HepG2 (cell line): Measurements from ENCODE around the gene AFAP1. TPM values are rescaled to one million over a fixed set of nuclear protein-coding genes. Genes with fewer than 3 reads are reported as not detected.

ENCODE experiments used
- DMAP1 ChIP-seq: IDR thresholded peaks from 2 replicates; pipeline ENCODE4 v1.6.1; 2016
- HMG20A ChIP-seq: IDR thresholded peaks from 2 replicates; pipeline ENCODE4 v1.6.1; 2016; ENCODE audit warnings: borderline replicate concordance
- HOXD1 ChIP-seq: sonication (generic); formaldehyde crosslinking; IDR thresholded peaks from 2 replicates; pipeline ENCODE4 v1.5.0; 2020; ENCODE audit warnings: missing genetic modification reagents
- IKZF4 ChIP-seq: sonication (generic); formaldehyde crosslinking; IDR thresholded peaks from 2 replicates; pipeline ENCODE4 v1.5.1; 2020; ENCODE audit warnings: borderline replicate concordance, mild to moderate bottlenecking, low read depth, missing genetic modification reagents; ENCODE audit errors: not compliant biosample characterization
- JUN ChIP-seq: sonication (generic); formaldehyde crosslinking; IDR thresholded peaks from 2 replicates; pipeline ENCODE4 v1.4.0; 2020; ENCODE audit warnings: mild to moderate bottlenecking, missing genetic modification reagents
- KDM1A ChIP-seq: IDR thresholded peaks from 2 replicates; pipeline ENCODE4 v1.6.1; 2016; ENCODE audit warnings: missing compliant biosample characterization
- KMT2A ChIP-seq: sonication (generic); formaldehyde crosslinking; IDR thresholded peaks from 2 replicates; pipeline ENCODE4 v1.4.0; 2020; ENCODE audit warnings: missing genetic modification reagents
- MAFK ChIP-seq, 2 experiments: IDR thresholded peaks in 1 of 2; conservative IDR thresholded peaks in 1 of 2; 2 replicates each; pipeline ENCODE4 v1.6.1; 2011; ENCODE audit warnings: improper control_type of control experiment in 2 of 2, low read length in 2 of 2
- MEIS1 ChIP-seq: sonication (generic); formaldehyde crosslinking; IDR thresholded peaks from 2 replicates; pipeline ENCODE4 v1.9.0; 2021; ENCODE audit warnings: mild to moderate bottlenecking, missing genetic modification reagents, moderate library complexity, borderline replicate concordance
- NAIF1 ChIP-seq: sonication (generic); formaldehyde crosslinking; IDR thresholded peaks from 2 replicates; pipeline ENCODE4 v1.5.0; 2020; ENCODE audit warnings: mild to moderate bottlenecking, missing genetic modification reagents, borderline replicate concordance
- NFYB ChIP-seq: sonication (generic); formaldehyde crosslinking; IDR thresholded peaks from 2 replicates; pipeline ENCODE4 v1.4.0; 2020; ENCODE audit warnings: missing genetic modification reagents
- PAWR ChIP-seq: sonication (generic); formaldehyde crosslinking; IDR thresholded peaks from 2 replicates; pipeline ENCODE4 v1.4.0; 2020; ENCODE audit warnings: missing genetic modification reagents, mild to moderate bottlenecking, borderline replicate concordance
- SMAD3 ChIP-seq: sonication (generic); formaldehyde crosslinking; IDR thresholded peaks from 2 replicates; pipeline ENCODE4 v1.4.0; 2020; ENCODE audit warnings: missing genetic modification reagents
- SMAD9 ChIP-seq: sonication (generic); formaldehyde crosslinking; IDR thresholded peaks from 2 replicates; pipeline ENCODE4 v1.5.1; 2020; ENCODE audit warnings: mild to moderate bottlenecking, missing genetic modification reagents
- SPEN ChIP-seq: sonication (generic); formaldehyde crosslinking; IDR thresholded peaks from 2 replicates; pipeline ENCODE4 v1.5.1; 2020; ENCODE audit warnings: low read depth, mild to moderate bottlenecking, missing genetic modification reagents
- TEAD3 ChIP-seq: optimal IDR thresholded peaks from 2 replicates; pipeline ENCODE3; 2016; ENCODE audit warnings: borderline replicate concordance
- ZNF253 ChIP-seq: sonication (generic); formaldehyde crosslinking; IDR thresholded peaks from 2 replicates; pipeline ENCODE4 v1.8.0; 2022; ENCODE audit warnings: mild to moderate bottlenecking, missing genetic modification reagents, borderline replicate concordance
- ZNF331 ChIP-seq: sonication (generic); formaldehyde crosslinking; IDR thresholded peaks from 2 replicates; pipeline ENCODE4 v1.4.0; 2020; ENCODE audit warnings: missing genetic modification reagents
- ZNF558 ChIP-seq: sonication (generic); formaldehyde crosslinking; IDR thresholded peaks from 2 replicates; pipeline ENCODE4 v1.9.0; 2022; ENCODE audit warnings: mild to moderate bottlenecking, missing genetic modification reagents, borderline replicate concordance
- ZNF563 ChIP-seq: sonication (generic); formaldehyde crosslinking; IDR thresholded peaks from 2 replicates; pipeline ENCODE4 v1.8.0; 2022; ENCODE audit warnings: mild to moderate bottlenecking, moderate library complexity, missing genetic modification reagents
- ZNF678 ChIP-seq: sonication (generic); formaldehyde crosslinking; IDR thresholded peaks from 2 replicates; pipeline ENCODE4 v1.4.0; 2020; ENCODE audit warnings: mild to moderate bottlenecking, missing genetic modification reagents
- ZNF800 ChIP-seq: sonication (generic); formaldehyde crosslinking; IDR thresholded peaks from 2 replicates; pipeline ENCODE4 v1.4.0; 2020; ENCODE audit warnings: missing genetic modification reagents
- polyA plus RNA-seq, 8 experiments: library from polyadenylated mRNA; depleted of rRNA in 3 of 8; stranded (reverse) in 7 of 8; unstranded in 1 of 8; fragments of >200 nt; fragmentation: Illumina TruSeq in 4 of 8; extraction: Trizol in 4 of 8; gene quantifications; 2 replicates each; pipeline versions ENCODE4 v1.2.1 to v1.2.3, GENCODE V29; 2011 to 2016; ENCODE audit warnings: low read depth in 4 of 8, missing spikeins in 1 of 8, mixed read lengths in 1 of 8; ENCODE audit not compliant: insufficient read depth in 1 of 8
- total RNA-seq, 5 experiments: library from RNA; depleted of rRNA; stranded (reverse); fragments of >200 nt; fragmentation: Illumina TruSeq; extraction: Trizol; gene quantifications; 2 replicates each; pipeline ENCODE4 v1.2.3, GENCODE V29; 2016; ENCODE audit warnings: low read depth in 1 of 5
- TF ChIP-seq, protein P1 (sequence below): sonication (generic); formaldehyde crosslinking; IDR thresholded peaks from 2 replicates; pipeline ENCODE4 v1.4.0; 2020; ENCODE audit warnings: mild to moderate bottlenecking, missing genetic modification reagents, borderline replicate concordance
- TF ChIP-seq, protein P2 (sequence below): sonication (generic); formaldehyde crosslinking; IDR thresholded peaks from 2 replicates; pipeline ENCODE4 v1.4.0; 2020; ENCODE audit warnings: missing genetic modification reagents

The AFAP1 gene
- total and polyA plus RNA-seq, 2 of the 13 experiments (the other 11 are each of a cell fraction or from before 2014, with no cell fraction given), result 2.5 TPM

DNA sequence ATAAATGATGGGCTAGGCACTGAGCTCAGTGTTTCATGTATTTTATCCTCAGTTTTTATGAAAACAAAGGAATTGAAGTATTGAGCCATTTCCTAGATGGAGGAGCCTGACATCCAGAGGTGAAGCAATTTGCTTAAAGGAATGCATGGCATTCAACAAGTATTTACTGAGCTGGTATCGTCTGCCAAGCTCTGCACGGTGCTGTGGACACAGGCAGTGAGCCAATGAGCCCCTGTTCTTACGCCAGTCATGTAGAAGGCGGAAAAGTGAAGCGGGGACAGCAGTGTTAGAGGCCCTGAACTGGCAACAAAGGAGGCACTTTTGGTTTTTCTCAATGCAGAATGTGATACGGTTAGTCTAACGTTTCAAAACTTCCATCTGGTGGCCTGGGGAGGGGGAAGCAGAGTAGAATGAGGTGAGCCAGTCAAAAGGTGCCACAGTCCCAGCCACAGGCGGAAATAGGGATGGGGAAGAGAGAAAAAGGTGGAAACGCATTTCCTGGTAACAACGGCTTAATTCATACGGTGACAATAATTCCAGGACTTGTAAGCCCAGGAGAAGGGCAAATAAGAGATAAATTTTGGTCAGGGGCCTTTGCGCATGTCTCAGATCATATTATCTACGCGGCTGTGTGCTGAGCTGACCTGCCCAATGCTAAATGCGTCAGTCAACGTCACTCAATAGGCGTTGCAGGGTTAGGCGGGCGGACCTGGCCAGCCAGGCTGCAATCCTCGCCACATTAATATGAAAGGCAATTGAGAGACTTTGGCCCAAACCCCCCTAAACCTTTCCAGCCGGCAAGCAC is 133.9 kb downstream of the AFAP1 start (continued):
- TF ChIP-seq, protein P1, sequence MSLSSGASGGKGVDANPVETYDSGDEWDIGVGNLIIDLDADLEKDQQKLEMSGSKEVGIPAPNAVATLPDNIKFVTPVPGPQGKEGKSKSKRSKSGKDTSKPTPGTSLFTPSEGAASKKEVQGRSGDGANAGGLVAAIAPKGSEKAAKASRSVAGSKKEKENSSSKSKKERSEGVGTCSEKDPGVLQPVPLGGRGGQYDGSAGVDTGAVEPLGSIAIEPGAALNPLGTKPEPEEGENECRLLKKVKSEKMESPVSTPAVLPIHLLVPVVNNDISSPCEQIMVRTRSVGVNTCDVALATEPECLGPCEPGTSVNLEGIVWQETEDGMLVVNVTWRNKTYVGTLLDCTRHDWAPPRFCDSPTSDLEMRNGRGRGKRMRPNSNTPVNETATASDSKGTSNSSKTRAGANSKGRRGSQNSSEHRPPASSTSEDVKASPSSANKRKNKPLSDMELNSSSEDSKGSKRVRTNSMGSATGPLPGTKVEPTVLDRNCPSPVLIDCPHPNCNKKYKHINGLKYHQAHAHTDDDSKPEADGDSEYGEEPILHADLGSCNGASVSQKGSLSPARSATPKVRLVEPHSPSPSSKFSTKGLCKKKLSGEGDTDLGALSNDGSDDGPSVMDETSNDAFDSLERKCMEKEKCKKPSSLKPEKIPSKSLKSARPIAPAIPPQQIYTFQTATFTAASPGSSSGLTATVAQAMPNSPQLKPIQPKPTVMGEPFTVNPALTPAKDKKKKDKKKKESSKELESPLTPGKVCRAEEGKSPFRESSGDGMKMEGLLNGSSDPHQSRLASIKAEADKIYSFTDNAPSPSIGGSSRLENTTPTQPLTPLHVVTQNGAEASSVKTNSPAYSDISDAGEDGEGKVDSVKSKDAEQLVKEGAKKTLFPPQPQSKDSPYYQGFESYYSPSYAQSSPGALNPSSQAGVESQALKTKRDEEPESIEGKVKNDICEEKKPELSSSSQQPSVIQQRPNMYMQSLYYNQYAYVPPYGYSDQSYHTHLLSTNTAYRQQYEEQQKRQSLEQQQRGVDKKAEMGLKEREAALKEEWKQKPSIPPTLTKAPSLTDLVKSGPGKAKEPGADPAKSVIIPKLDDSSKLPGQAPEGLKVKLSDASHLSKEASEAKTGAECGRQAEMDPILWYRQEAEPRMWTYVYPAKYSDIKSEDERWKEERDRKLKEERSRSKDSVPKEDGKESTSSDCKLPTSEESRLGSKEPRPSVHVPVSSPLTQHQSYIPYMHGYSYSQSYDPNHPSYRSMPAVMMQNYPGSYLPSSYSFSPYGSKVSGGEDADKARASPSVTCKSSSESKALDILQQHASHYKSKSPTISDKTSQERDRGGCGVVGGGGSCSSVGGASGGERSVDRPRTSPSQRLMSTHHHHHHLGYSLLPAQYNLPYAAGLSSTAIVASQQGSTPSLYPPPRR (CRISPR knock-in tag), result peak; percentile 79
- TF ChIP-seq NFYB (CRISPR knock-in tag) (no peak), ZNF253 (CRISPR knock-in tag) (no peak), PAWR (no peak), MEIS1 (CRISPR knock-in tag) (peak; percentile 71; the same call in 1 of the 2 replicates), DMAP1 (CRISPR knock-in tag) (0 out of 2 replicates have a peak, but pooled peaks have one; percentile 51), ZNF678 (CRISPR knock-in tag) (no peak), ZNF563 (CRISPR knock-in tag) (no peak; the same call in 1 of the 2 replicates), TEAD3 (peak; percentile 100), SMAD9 (CRISPR knock-in tag) (no peak), HMG20A (CRISPR knock-in tag) (peak; percentile 95), IKZF4 (CRISPR knock-in tag) (peak; percentile 34), HOXD1 (CRISPR knock-in tag) (no peak), SPEN (CRISPR knock-in tag) (no peak), ZNF331 (CRISPR knock-in tag) (peak; percentile 64), KMT2A (CRISPR knock-in tag) (no peak; the same call in 1 of the 2 replicates), NAIF1 (CRISPR knock-in tag) (no peak), KDM1A (no peak), MAFK (conservative IDR thresholded peaks at IDR 0.05 in 1 of 2, IDR thresholded peaks at IDR 0.05 in 1 of 2; ENCODE audit: low read length in 2 of 2) (no peak), JUN (CRISPR knock-in tag) (no peak), ZNF558 (no peak), ZNF800 (CRISPR knock-in tag) (no peak), SMAD3 (CRISPR knock-in tag) (no peak)
- TF ChIP-seq, protein P2, sequence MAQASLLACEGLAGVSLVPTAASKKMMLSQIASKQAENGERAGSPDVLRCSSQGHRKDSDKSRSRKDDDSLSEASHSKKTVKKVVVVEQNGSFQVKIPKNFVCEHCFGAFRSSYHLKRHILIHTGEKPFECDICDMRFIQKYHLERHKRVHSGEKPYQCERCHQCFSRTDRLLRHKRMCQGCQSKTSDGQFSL (CRISPR knock-in tag), result no peak
